ENCODE data around the gene COL20A1. TPM values are rescaled to one million over a fixed set of nuclear protein-coding genes. Genes with fewer than 3 reads are reported as not detected.

Gene COL20A1
- total RNA-seq, 4 donors from 2014 or later = 0.32 TPM; not detected in 3

- Histone ChIP-seq H3K27ac (replicated peaks in 1 of 4) (no peak overlapping the region), H3K27me3 (peaks cover 0 to 93% (median 24%) of the 10 kb centered on the region in 4 donors), H3K36me3 (no peaks in the 10 kb centered on the region), H3K4me1 (peaks cover 5 to 13% (median 9%) of the 10 kb centered on the region in 4 donors), H3K9me3 (no peaks in the 10 kb centered on the region), H3K4me3 (peak overlapping the region in 2 of 4 donors; percentile 25 to 33)
- no peak for DNase-seq (ENCODE audit: extremely low spot score)
- TF ChIP-seq POLR2AphosphoS5 (IDR thresholded peaks at IDR 0.05) (no peak), CTCF (IDR thresholded peaks at IDR 0.05) (no peak)
- WGBS = 39% methylated on average over 11 of the region's 38 CpGs
- intact Hi-C loops (cut with DNase I) = no loop called here
These were observed 67.2 kb downstream of the COL20A1 start for GRCh38 chr20:63359937-63360849.

DNA sequence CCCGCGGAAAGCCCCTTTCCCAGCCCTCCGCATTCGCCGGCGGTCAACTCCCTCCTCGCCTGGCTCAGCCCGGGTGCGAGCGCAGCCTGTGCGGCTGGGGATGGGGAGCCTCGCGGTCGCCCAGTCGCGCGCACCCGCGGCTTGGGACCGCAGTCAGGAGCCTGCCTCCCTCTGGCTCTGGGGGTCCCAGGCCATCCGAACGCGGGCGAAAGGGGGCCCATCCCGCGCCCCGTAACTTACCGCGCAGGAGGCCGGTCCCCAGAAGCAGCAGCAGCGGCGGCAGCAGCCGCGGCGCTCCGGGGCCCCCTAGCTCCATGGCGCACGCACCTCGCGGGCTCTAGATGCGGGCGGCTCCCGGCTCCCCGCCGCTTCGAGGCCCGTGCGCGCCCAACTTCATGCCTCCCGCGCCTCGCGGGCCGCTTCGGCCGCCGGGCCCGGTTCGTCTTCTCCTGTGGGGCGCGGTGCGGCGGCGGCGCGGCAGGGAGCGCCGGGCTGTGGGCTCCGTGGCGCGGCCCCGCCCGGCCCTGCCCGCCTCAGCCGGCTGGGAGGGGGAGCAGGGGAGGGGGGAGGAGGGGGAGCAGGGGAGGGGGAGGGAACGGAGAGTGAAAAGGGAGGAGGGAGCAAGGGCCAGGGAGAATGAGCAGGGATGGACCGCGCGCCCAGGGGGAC, 68.0 kb downstream of the COL20A1 start, which contains the start of gene CHRNA4:
Gene CHRNA4, minus strand, starts transcription at position 500 of the 669 bp plus-strand sequence. Its CDS starts 184 bp downstream, at position 316.
- Histone ChIP-seq H3K9me3 (no peaks in the 10 kb centered on the region), H3K27me3 (peaks cover 0 to 94% (median 24%) of the 10 kb centered on the region in 4 donors), H3K4me1 (peaks cover 5 to 13% (median 9%) of the 10 kb centered on the region in 4 donors), H3K4me3 (peak within 1 kb of the TSS; percentile 1 to 33 (median 24)), H3K36me3 (no peaks in the 10 kb centered on the region), H3K27ac (replicated peaks in 1 of 4) (no peak within 1 kb of the TSS)
- no peak for DNase-seq (ENCODE audit: extremely low spot score)
- 11% methylated on average over 3 of the region's 79 CpGs for WGBS
- no peak for TF ChIP-seq POLR2A (IDR thresholded peaks at IDR 0.05; ENCODE audit: low read depth)
- TF ChIP-seq POLR2AphosphoS5 (IDR thresholded peaks at IDR 0.05) = no peak
- no peak for TF ChIP-seq CTCF (IDR thresholded peaks at IDR 0.05)
- no peak for TF ChIP-seq EP300 (IDR thresholded peaks at IDR 0.05)
- intact Hi-C loops (cut with DNase I) = no loop called here

GRCh38 chr20:63361519-63362435, 68.8 kb downstream of the COL20A1 start:
- Histone ChIP-seq H3K27me3 (peaks cover 0 to 92% (median 24%) of the 10 kb centered on the region in 4 donors), H3K9me3 (no peaks in the 10 kb centered on the region), H3K4me1 (peaks cover 5 to 13% (median 9%) of the 10 kb centered on the region in 4 donors), H3K4me3 (no peak overlapping the region), H3K36me3 (no peaks in the 10 kb centered on the region), H3K27ac (replicated peaks in 1 of 4) (no peak overlapping the region)
- intact Hi-C loops (cut with DNase I) = no loop called here
- TF ChIP-seq EP300 (IDR thresholded peaks at IDR 0.05) (no peak), POLR2A (IDR thresholded peaks at IDR 0.05; ENCODE audit: low read depth) (no peak), CTCF (IDR thresholded peaks at IDR 0.05) (no peak), POLR2AphosphoS5 (IDR thresholded peaks at IDR 0.05) (no peak)
- DNase-seq (ENCODE audit: extremely low spot score) = no peak
- 10% methylated on average over 17 of the region's 50 CpGs for WGBS

DNA sequence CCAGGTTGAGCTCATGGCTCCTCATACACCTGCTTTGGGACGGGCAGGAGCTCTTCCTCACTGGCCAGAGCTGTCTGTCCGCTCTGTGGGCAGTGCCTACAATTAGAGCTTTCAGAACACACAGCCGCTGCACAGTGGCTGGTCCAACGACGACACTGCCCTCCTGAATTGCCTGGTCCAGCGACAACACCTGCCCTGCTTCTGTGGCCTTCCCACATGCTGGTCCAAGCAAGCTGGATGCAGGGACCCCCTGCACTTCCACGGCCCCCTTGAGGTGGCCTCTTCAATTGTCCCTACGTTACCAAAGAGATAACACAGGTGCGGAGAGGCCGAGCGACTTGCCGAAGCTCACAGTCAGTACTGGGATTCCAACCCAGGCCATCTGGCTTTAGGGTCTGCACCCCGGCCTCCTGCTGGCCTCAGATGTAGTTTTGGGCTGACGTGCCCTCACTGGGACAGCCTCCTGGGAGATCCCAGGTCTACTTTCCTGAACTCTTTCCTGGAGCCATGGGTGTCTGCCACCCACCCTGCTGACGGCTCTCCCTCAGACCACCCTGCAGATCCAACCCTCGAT, 69.5 kb downstream of the COL20A1 start:
- no peaks in the 10 kb centered on the region for H3K36me3 ChIP-seq
- H3K4me3 ChIP-seq = no peak overlapping the region
- H3K27ac ChIP-seq (replicated peaks in 1 of 4) = no peak overlapping the region
- peaks cover 0 to 96% (median 24%) of the 10 kb centered on the region in 4 donors for H3K27me3 ChIP-seq
- no peak for DNase-seq (ENCODE audit: extremely low spot score)
- intact Hi-C loops (cut with DNase I) = no loop called here
- TF ChIP-seq CTCF (IDR thresholded peaks at IDR 0.05) (no peak), EP300 (IDR thresholded peaks at IDR 0.05) (no peak), POLR2A (IDR thresholded peaks at IDR 0.05; ENCODE audit: low read depth) (no peak), POLR2AphosphoS5 (IDR thresholded peaks at IDR 0.05) (no peak)
- no peaks in the 10 kb centered on the region for H3K9me3 ChIP-seq
- H3K4me1 ChIP-seq = peaks cover 5 to 13% (median 9%) of the 10 kb centered on the region in 4 donors
- 70% methylated on average over 10 of the region's 16 CpGs for WGBS

Measured in esophagus muscularis mucosa (tissue), 4 donors.